GM12878 (cell line): ENCODE results near the gene CS. TPM values are rescaled to one million over a fixed set of nuclear protein-coding genes. Genes with fewer than 3 reads are reported as not detected.

Source experiments
- ATAC-seq: fragments of 200-7000 bp; cut with Tn5 transposase; 3 replicates; pipeline ENCODE4 v1.9.1; 2020; ENCODE audit warnings: mild to moderate bottlenecking, moderate library complexity
- BruUV-seq: library from RNA; stranded (reverse); fragments of 400-500 nt; replicated peaks from 2 replicates; lab custom pipeline; 2021; lab: Mats Ljungman, UMichigan
- CTCF ChIA-PET: fragments of 300-600 bp; sonication (Branson Sonifier 250); formaldehyde crosslinking; extraction: SDS; loops from one replicate; lab custom pipeline; 2021; ENCODE audit warnings: inconsistent platforms; lab: Yijun Ruan, JAX
- POLR2A ChIA-PET: fragments of 350-600 bp; formaldehyde crosslinking; extraction: SDS; loops from one replicate; lab custom pipeline; 2021; ENCODE audit warnings: inconsistent platforms; lab: Charles Lee
- RAD21 ChIA-PET: fragments of 300-600 bp; sonication (Branson Sonifier 250); formaldehyde crosslinking; loops from one replicate; lab custom pipeline; 2023; ENCODE audit warnings: antibody characterized with exemption; ENCODE audit not compliant: unreplicated experiment; lab: Charles Lee
- SMC1A ChIA-PET: fragments of 300-600 bp; sonication (Branson Sonifier 250); formaldehyde crosslinking; loops from one replicate; lab custom pipeline; 2023; ENCODE audit not compliant: unreplicated experiment, uncharacterized antibody; lab: Charles Lee
- DNase-seq: peaks from one replicate; pipeline ENCODE4 v3.0.0-alpha.2; 2011; ENCODE audit warnings: low read depth, low spot score
- FAIRE-seq: peaks from 3 replicates; lab custom pipeline; 2011; peaks lifted over from hg19 to GRCh38; lab: Jason Lieb, UNC
- H2AFZ ChIP-seq: 2 replicates; pipeline ENCODE4 v1.6.0; 2011; ENCODE audit warnings: low read depth, low read length, control low read depth; ENCODE audit not compliant: control insufficient read depth
- H3K27ac ChIP-seq: 2 replicates; pipeline ENCODE4 v1.5.1; 2011; ENCODE audit warnings: control low read depth; ENCODE audit not compliant: control insufficient read depth, insufficient read depth
- H3K27me3 ChIP-seq, 2 experiments: replicated peaks in 1 of 2; 2 replicates each; pipeline versions ENCODE4 v1.6.0 to v1.6.1; 2011; ENCODE audit warnings: low read length in 1 of 2; ENCODE audit not compliant: control insufficient read depth in 2 of 2, insufficient read depth in 2 of 2
- H3K36me3 ChIP-seq, 2 experiments: 2 replicates each; pipeline ENCODE4 v1.5.1; 2011; ENCODE audit warnings: low read length in 1 of 2; ENCODE audit not compliant: control insufficient read depth in 2 of 2, insufficient read depth in 2 of 2
- H3K4me1 ChIP-seq: 2 replicates; pipeline ENCODE4 v1.6.1; 2011; ENCODE audit warnings: mild to moderate bottlenecking, low read length, moderate library complexity, mixed read lengths; ENCODE audit not compliant: control insufficient read depth, insufficient read depth
- H3K4me2 ChIP-seq: 2 replicates; pipeline ENCODE4 v1.6.0; 2011; ENCODE audit warnings: control low read depth; ENCODE audit not compliant: control insufficient read depth, insufficient read depth
- H3K4me3 ChIP-seq: fragments of 200-600 bp; sonication (generic); 2 replicates; pipeline ENCODE4 v1.5.1; 2016
- H3K79me2 ChIP-seq: 2 replicates; pipeline ENCODE4 v1.6.0; 2011; ENCODE audit warnings: low read length; ENCODE audit not compliant: control insufficient read depth, insufficient read depth
- H3K9ac ChIP-seq: 2 replicates; pipeline ENCODE4 v1.8.0; 2011; ENCODE audit warnings: low read length, control low read depth, mixed read lengths; ENCODE audit not compliant: control insufficient read depth, insufficient read depth
- H3K9me3 ChIP-seq: replicated peaks from 3 replicates; pipeline ENCODE4 v1.5.1; 2011; ENCODE audit warnings: mild to moderate bottlenecking, low read length; ENCODE audit not compliant: control insufficient read depth, insufficient read depth
- H4K20me1 ChIP-seq: 2 replicates; pipeline ENCODE4 v1.6.0; 2011; ENCODE audit not compliant: control insufficient read depth, insufficient read depth
- ASH2L ChIP-seq: fragments of 300-600, 200-600 bp; sonication (generic); IDR thresholded peaks from 2 replicates; pipeline ENCODE4 v1.6.1; 2017; ENCODE audit warnings: low read depth, mild to moderate bottlenecking, borderline replicate concordance
- BACH1 ChIP-seq: fragments of 450-650 bp; IDR thresholded peaks from 2 replicates; pipeline ENCODE4 v1.6.1; 2017; ENCODE audit warnings: mild to moderate bottlenecking, borderline replicate concordance
- BCL11A ChIP-seq: IDR thresholded peaks from 2 replicates; pipeline ENCODE4 v1.6.1; 2011; ENCODE audit warnings: low read depth, low read length
- FOXK2 ChIP-seq: fragments of 450-650 bp; IDR thresholded peaks from 2 replicates; pipeline ENCODE4 v1.6.1; 2017; ENCODE audit warnings: mild to moderate bottlenecking, moderate library complexity
- HCFC1 ChIP-seq: fragments of 150-350 bp; IDR thresholded peaks from 2 replicates; pipeline ENCODE4 v1.6.1; 2014; ENCODE audit warnings: low read length
- JUNB ChIP-seq: IDR thresholded peaks from 2 replicates; pipeline ENCODE4 v1.6.1; 2016; ENCODE audit warnings: antibody characterized with exemption, mild to moderate bottlenecking
- KAT2A ChIP-seq: conservative IDR thresholded peaks from 2 replicates; pipeline ENCODE4 v1.6.1; 2011; ENCODE audit warnings: low read depth, low read length; ENCODE audit not compliant: control insufficient read depth
- PKNOX1 ChIP-seq: fragments of 450-650 bp; IDR thresholded peaks from 2 replicates; pipeline ENCODE4 v1.6.1; 2016; ENCODE audit warnings: mild to moderate bottlenecking
- PRDM15 ChIP-seq: fragments of 450-650 bp; formaldehyde crosslinking; IDR thresholded peaks from 2 replicates; pipeline ENCODE4 v1.4.0; 2020; ENCODE audit warnings: mild to moderate bottlenecking, moderate library complexity
- SMARCA5 ChIP-seq: fragments of 450-650 bp; IDR thresholded peaks from 2 replicates; pipeline ENCODE4 v1.6.1; 2017; ENCODE audit warnings: mild to moderate bottlenecking
- ZBTB33 ChIP-seq: fragments of 450-650 bp; IDR thresholded peaks from 2 replicates; pipeline ENCODE4 v1.6.1; 2017; ENCODE audit warnings: mild to moderate bottlenecking
- ZNF384 ChIP-seq: IDR thresholded peaks from 2 replicates; pipeline ENCODE4 v1.6.1; 2012; ENCODE audit warnings: low read depth, mild to moderate bottlenecking, low read length, improper control_type of control experiment, borderline replicate concordance
- ZNF687 ChIP-seq: fragments of 450-650 bp; IDR thresholded peaks from 2 replicates; pipeline ENCODE4 v1.6.1; 2017; ENCODE audit warnings: mild to moderate bottlenecking, moderate library complexity
- ZSCAN29 ChIP-seq: fragments of 450-650 bp; IDR thresholded peaks from 2 replicates; pipeline ENCODE4 v1.6.1; 2017; ENCODE audit warnings: mild to moderate bottlenecking, moderate library complexity
- WGBS: methylation state at CpG from one replicate; pipeline ENCODE4 v1.1.6; 2016; ENCODE audit warnings: low lambda C conversion rate; ENCODE audit not compliant: insufficient replicate concordance, insufficient coverage; ENCODE audit errors: missing lambda C conversion rate; 5-methylcytosine and 5-hydroxymethylcytosine counted together
- in situ Hi-C: fragments of 300-500 bp; cut with MboI; formaldehyde crosslinking; loops from 9 replicates; pipeline ENCODE4 v1.14.3; 2018; ENCODE audit warnings: mixed read lengths
- intact Hi-C: fragments of 100-400 bp; cut with micrococcal nuclease; formaldehyde crosslinking; loops from one replicate; pipeline ENCODE4 v1.14.2; 2022; ENCODE audit not compliant: unreplicated experiment
- polyA plus RNA-seq, 11 experiments: library from polyadenylated mRNA; depleted of rRNA in 4 of 11; unstranded in 6 of 11; stranded (reverse) in 5 of 11; fragments of >200 nt; fragmentation: Nextera tagmentation in 4 of 11; fragmentation: Illumina TruSeq in 1 of 11; extraction: Ambion mirVana in 4 of 11; extraction: Trizol in 1 of 11; gene quantifications; 1 replicate in 1 of 11; 2 replicates in 10 of 11; pipeline versions ENCODE4 v1.2.1 to v1.2.3, GENCODE V29; 2011 to 2016; ENCODE audit warnings: inconsistent platforms in 2 of 11, missing spikeins in 2 of 11, low read depth in 1 of 11
- total RNA-seq, 4 experiments: library from RNA; depleted of rRNA in 3 of 4; stranded (reverse); fragments of >200 nt in 3 of 4; fragmentation: Illumina TruSeq in 1 of 4; extraction: Trizol in 1 of 4; gene quantifications; 2 replicates each; pipeline versions ENCODE4 v1.2.1 to v1.2.3, GENCODE V29; 2013 to 2021

Gene CS
- total and polyA plus RNA-seq, 10 of the 15 experiments (the other 5 are each of a cell fraction or from before 2014, with no cell fraction given), result 64.9 to 276 (median 139) TPM

- TF ChIP-seq JUNB (no peak), ZBTB33 (no peak), ZNF687 (no peak)
Observed at GRCh38 chr12:56248711-56249110, 51.4 kb downstream of the CS start (continued).

GRCh38 chr12:56247923-56248322 lies 52.2 kb downstream of the CS start:
- in situ Hi-C loops (no loop called here), intact Hi-C loops (no loop called here)
- peaks cover 20 to 33% of the 10 kb centered on the region in 2 experiments for H3K36me3 ChIP-seq
- H3K4me3 ChIP-seq, result no peak overlapping the region
- RAD21 ChIA-PET, result no interaction called here
- 97% methylated on average over 16 of the region's 16 CpGs for whole genome bisulfite sequencing
- CTCF ChIA-PET, result interaction anchor here (1.2 to 1.4 kb wide), 2 partner anchors 10 to 23 kb away, joined by 3 to 4 read pairs; partner anchors contain the start of gene ANKRD52
- no peak for ATAC-seq
- no peaks in the 10 kb centered on the region for H3K79me2 ChIP-seq
- H4K20me1 ChIP-seq, result no peaks in the 10 kb centered on the region
- H3K9me3 ChIP-seq, result no peaks in the 10 kb centered on the region
- H3K9ac ChIP-seq, result no peak overlapping the region
- no peak for DNase-seq
- no peaks in the 10 kb centered on the region for H3K4me1 ChIP-seq
- no peak for FAIRE-seq
- BruUV-seq, result no TSS peak
- SMC1A ChIA-PET, result no interaction called here
- no peak overlapping the region for H3K4me2 ChIP-seq
- no peak overlapping the region for H3K27ac ChIP-seq
- H2AFZ ChIP-seq, result no peak overlapping the region
- POLR2A ChIA-PET, result no interaction called here
- no peaks in the 10 kb centered on the region for H3K27me3 ChIP-seq
- TF ChIP-seq FOXK2 (no peak), PRDM15 (CRISPR knock-in tag) (no peak), ASH2L (no peak), BACH1 (no peak), ZNF384 (no peak), PKNOX1 (no peak), SMARCA5 (no peak), HCFC1 (no peak), KAT2A (no peak), ZSCAN29 (no peak), BCL11A (no peak)
